NCI-H1930 (cell line): ENCODE measurements around the gene TM7SF3.
A peak's percentile ranks its signal among the peaks of the same experiment; 100 is the strongest.
"Not testable (repeated sequence)": the region's sequence is repeated elsewhere in the genome, so short reads cannot be mapped to it uniquely, and the experiment has no call there.

Experiments
- DNase-seq, 2 experiments: peaks; one replicate each; lab custom pipeline; 2025; lab: John Stamatoyannopoulos, UW

The TM7SF3 gene, protein sequence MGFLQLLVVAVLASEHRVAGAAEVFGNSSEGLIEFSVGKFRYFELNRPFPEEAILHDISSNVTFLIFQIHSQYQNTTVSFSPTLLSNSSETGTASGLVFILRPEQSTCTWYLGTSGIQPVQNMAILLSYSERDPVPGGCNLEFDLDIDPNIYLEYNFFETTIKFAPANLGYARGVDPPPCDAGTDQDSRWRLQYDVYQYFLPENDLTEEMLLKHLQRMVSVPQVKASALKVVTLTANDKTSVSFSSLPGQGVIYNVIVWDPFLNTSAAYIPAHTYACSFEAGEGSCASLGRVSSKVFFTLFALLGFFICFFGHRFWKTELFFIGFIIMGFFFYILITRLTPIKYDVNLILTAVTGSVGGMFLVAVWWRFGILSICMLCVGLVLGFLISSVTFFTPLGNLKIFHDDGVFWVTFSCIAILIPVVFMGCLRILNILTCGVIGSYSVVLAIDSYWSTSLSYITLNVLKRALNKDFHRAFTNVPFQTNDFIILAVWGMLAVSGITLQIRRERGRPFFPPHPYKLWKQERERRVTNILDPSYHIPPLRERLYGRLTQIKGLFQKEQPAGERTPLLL

DNA sequence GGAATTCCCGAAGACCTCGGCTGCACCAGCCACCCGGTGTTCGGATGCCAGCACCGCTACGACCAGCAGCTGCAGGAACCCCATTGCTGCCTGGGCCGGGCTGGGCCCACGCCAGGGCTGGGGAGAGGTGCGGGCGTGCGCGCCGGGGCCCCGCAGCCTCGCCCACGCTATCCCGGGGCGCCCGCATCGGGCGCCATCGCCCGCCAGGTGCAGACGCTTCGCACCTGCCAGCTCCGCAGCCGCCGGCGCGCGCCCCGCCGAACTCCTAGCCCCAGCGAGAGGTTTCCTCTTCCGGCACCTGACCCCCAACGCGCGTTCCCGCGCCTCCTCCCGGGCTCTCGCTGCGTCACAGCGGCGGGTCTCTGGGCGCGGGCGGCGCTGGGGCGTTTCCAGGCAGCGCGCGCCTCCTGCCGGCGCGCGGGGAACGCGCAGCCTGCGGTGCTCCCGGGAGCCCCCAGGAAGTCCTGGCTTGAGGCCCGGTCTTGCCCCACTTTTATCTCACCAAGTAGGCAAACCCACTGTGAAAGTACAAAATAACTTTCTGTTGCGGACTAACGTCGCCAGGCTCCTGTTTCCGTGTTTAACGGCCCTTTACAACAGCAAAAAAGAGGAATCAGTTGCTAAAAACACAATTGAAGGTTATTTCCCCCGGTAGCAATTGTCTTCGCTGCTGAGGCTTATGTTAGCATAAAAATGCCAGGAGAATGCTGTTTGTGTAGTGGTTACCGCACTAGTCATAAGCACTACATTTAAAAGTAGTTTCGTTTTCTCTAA is at the start of gene TM7SF3:
Gene TM7SF3, minus strand, starts transcription at position 300 of the 774 bp plus-strand sequence. Its CDS starts 216 bp downstream, at position 84.
- peak; percentile 88 to 95 for DNase-seq

DNA sequence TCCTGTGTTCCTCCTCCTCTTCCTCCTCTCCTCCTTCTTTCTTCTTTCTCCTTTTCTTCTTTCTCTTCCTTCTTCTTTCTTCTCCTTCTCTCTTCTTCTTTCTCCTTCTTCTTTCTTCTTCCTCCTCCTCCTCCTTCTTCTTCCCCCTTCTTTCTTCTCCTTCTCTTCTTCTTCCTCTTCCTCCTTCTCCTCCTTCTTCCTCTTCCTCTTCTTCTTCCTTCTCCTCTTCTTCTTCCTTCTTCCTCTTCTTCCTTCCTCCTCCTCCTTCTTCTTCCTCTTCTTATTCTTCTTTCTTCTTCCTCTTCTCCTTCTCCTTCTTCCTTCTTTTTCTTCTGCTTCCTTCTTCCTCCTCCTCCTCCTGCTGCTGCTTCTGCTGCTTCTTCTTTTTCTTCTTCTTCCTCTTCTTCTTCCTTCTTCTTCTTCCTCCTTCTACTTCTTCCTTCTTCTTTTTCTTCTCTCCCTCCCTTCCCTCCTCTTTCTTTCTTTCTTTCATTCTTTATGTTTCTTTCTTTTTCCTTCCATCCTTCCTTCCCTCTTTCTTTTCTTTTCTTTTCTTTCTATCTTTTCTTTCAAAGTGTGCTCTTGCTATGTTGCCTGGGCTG is 49.2 kb upstream of the TM7SF3 start:
- DNase-seq: no peak

DNA sequence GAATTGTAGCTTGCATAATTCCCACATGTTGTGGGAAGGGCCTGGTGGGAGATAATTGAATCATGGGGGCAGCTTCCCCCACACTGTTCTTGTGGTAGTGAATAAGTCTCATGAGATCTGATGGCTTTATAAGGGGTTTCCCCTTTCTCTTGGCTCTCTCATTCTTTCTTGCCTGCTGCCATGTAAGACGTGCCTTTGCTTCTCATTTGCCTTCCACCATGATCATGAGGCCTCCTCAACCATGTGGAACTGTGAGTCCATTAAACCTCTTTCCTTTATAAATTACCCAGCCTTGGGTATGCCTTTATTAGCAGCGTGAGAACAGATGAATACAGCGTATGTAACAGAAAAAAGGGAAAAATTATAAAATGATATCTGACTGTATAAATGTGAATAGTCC is 47.1 kb upstream of the TM7SF3 start:
- DNase-seq: no peak

DNA sequence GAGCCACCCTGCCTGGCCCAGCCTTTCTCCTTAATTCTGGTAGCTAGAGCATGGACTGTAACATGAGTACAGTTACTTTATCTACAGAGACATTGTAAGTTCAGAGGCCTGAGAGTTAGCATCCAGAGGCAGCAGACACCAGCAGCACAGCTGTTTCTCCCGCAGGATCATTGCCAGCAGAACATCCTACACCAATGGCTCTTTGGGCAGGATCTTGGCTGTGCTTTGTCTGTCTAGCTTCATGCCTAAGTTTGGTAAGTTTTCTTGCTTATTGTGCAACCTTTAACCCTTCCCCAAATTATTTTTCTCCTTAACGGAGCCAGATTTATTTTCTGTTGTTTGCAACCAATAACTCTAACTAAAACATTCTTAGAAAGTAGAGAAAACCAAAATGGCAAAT is 46.6 kb upstream of the TM7SF3 start:
- no peak for DNase-seq

DNA sequence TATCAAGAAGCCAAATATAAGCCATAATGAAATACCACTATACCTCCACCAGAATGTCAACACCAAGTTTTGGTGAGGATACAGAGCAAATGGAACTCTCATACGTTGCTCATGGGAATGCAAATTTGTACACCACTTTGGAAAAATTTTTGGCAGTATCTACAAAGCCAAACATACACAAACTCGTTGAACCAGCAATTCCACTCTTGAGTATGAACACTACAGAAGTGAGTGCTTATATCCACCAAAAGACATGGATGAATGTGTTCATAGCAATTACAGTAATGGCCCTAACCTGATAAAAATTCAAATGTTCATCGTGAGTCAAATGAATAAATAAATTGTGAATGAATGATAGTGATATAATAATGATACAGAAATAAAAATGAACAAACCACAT is 43.4 kb upstream of the TM7SF3 start:
- DNase-seq: no peak

DNA sequence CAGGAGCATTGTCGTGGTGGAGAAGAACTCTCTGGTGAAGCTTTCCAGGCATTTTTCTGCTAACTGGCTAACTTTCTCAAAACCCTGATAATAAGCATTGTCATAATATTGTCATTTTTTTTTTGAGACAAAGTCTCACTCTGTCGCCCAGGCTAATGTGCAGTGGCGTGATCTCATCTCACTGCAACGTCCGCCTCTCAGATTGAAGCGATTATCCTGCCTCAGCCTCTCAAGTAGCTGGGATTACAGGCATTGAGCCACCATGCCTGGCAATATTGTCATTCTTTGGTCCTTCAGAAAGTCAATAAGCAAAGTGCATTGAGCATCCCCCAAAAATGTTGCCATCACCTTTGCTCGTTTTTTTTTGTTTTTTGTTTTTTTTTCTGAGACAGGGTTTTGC is 41.8 kb upstream of the TM7SF3 start:
- DNase-seq: no peak

DNA sequence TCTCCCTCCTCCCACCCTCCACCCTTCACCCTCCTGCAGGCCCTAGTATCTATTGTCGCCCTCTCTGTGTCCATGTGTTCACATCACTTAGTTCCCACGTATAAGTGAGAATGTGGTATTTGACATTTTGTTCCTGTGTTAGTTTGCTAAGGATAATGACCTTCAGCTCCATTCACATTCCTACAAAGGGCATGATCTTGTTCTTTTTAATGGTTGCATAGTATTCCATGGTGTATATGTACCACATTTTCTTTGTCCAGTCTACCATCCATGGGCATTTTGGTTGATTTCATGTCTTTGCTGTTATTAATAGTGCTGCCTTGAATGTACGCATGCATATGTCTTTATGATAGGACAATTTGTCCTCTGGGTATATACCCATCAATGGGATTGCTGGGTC is 38.6 kb upstream of the TM7SF3 start:
- DNase-seq: no peak

DNA sequence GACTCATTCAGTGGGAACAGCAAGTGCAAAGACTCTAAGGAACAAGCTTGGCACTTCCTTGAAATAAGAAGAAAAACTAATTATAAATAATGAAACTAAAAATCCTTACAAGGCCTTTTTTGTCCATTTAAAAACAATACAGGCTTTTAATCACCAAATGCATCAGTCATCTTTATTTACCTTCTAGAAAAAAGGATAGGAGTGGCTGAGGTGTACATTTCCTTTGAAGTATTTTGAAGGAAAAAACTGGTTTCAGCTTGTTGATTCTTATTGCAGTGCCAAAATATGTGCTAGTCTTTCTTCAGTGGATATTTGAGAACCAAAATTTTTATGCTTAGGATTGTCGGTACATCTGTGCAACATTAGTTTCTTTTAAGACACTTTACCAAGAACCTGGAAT is 38.0 kb upstream of the TM7SF3 start:
- DNase-seq: no peak

DNA sequence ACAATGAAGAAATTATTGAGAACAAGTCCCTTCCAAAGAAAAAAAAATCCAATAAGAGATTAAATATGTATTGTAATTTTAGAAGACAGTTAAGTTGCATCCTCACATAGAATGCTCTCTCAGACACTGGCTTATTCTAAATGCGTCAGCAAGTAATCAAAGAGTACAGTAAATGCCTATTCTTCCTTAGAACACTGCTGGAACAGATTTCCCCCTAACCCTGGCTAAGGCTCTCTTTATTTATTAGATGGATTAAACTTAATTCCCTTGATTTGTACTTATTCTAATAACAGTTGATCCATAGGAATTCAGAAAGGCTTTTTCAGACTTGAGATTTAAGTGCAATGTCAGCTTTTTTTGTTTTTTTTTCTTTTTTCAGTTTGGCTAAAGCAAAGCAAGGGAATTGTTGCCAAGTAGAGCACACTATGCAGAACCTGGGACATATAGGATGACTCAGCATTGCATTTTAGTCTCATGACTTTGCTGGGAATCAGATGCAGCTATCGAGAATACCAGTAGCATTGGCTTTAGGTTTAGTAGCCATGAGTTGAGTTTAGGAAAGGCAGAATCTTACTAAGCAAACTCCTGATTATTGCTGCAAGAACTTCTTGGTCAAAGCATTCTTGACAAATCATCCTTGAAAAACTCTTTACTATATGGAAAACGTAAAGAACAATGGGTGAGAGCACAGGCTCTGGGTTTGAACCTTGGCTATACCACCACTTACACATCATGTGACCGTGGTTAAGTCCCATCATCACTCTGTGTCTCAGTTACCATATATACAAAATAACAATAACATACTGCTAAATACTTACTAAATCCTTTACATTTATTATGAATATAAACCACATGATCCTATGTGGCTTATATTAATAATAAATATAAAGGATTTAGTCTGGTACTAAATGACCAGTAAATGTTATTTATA is 34.9 kb upstream of the TM7SF3 start:
- no peak for DNase-seq

DNA sequence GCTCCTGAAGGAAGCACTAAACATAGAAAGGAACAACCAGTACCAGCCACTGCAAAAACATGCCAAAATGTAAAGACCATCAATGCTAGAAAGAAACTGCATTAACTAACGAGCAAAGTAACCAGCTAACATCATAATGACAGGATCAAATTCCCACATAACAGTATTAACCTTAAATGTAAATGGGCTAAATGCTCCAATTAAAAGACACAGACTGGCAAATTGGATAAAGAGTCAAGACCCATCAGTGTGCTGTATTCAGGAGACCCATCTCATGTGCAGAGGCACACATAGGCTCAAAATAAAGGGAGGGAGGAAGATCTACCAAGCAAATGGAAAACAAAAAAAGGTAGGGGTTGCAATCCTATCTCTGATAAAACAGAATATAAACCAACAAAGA is 27.8 kb upstream of the TM7SF3 start:
- not testable (repeated sequence) for DNase-seq

DNA sequence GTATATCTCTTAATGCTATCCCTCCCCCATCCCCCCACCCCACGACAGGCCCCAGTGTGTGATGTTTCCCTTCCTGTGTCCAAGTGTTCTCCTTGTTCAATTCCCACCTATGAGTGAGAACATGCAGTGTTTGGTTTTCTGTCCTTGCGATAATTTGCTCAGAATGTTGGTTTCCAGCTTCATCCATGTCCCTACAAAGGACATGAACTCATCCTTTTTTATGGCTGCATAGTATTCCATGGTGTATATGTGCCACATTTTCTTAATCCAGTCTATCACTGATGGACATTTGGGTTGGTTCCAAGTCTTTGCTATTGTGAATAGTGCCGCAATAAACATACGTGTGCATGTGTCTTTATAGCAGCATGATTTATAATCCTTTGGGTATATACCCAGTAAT is 26.5 kb upstream of the TM7SF3 start:
- DNase-seq: not testable (repeated sequence)

DNA sequence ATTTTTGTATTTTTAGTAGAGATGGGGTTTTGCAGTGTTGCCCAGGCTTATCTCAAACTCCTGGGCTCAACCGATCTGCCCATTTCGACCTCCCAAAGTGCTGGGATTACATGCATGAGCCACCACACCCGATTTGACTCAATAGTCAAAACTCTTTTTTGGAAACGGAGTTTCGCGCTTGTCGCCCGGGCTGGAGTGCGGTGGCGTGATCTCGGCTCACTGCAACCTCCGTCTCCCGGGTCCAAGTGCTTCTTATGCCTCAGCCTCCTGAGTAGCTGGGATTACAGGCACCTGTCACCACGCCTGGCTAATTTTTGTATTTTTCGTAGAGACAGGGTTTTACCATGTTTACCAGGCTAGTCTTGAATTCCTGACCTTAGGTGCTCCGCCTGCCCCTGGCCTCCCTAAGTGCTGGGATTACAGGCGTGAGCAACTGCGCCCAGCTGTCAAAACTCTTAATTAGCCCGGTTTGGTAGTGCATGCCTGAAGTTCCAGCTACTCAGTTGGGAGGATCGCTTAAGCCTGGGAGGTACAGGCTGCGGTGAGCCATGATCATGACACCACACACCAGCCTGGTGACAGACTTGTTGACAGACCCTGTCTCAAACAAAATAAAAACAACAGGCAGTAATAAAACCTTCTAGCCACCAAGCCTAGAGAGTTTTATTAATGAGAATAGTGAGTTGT is 20.6 kb upstream of the TM7SF3 start:
- no peak for DNase-seq

DNA sequence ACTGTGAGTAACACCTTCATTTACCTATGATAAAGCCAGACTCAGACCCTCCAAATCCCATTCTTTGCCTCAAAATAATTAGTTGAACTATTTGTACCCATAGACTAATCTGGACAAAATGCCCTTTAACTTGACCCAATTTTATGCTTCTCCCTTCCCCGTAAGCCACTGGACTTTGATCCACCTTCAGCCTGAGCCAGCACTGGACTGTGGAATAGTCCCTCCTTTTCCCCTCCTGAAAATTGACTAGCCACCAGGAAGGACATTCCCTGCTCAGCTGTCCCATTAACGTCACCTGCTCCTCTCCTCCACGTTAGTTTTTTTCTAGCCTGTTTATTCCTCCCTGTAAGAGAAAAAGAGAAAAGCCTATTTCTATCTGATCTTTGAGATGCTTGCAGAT is 18.5 kb upstream of the TM7SF3 start:
- DNase-seq: no peak

DNA sequence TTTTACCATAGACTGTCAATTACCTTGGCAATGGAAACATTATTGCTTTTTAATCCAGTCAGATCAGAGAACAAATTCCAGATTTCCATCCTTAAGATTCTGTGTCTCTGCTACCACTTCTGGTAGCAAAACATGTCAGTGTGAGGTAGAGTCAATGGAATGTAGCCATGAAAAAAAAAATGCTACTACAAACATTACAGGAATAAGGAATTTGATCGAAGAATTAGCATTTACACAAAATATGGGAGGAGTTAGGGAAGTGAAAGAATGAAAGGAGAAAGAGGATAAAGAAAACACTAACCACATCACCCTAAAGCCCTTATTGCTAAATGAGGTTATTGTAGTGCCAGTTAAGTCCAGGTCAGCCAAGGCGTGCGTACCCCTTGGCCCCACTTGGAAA is 17.3 kb upstream of the TM7SF3 start:
- no peak for DNase-seq

DNA sequence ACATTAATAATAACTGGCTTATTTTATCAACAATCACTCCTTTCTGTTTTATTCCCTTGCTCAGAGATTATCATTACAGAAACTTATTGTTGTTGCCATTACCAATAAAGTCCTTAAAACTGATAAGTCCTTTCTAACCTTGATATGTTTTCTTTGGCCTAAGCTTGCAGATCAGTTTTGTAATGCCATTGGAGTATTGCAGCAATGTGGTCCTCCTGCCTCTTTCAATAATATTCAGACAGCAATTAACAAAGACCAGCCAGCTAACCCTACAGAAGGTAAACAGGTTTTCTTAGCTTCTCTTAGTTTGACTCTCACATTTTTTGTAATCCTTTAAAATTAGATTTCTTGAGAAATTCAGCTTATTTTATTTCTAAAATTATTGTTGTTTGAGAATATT is 12.1 kb upstream of the TM7SF3 start:
- no peak for DNase-seq

DNA sequence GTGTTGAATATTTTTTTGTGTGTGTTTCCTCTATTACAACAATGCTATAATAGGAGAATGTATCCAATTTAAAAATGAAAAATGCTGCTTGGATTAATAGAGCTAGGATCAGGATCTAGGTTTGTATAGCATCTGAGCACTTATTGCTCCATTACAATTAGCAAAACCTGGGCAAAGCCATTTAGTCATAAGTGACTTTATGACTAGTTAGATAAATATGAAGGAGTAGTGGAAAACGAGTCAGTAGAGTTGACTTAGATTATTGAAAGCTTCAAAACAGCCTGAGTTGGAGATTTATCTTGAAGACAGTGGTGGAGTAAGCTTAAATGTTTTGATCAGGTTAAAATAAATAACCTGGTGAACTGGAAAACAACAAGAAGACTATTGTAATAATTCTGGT is 10.9 kb upstream of the TM7SF3 start:
- no peak for DNase-seq

DNA sequence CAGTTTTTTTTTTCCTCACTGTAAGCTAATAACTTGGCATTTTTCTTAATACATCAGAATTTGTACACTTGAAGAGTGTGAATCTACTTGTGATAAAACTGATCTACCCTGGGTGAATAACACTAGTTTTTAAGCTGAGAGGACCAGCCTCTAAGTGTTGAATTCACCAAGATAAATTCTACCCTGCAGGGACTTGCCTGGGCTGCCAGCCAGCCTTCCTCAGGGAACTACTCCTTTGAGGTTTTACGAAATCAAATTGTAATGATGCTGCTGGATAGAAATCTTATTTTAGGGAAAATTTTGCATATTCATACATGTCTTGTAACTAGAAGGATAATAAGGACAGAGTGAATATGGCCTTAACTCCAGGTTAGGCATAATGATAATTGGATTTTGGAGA is 10.1 kb upstream of the TM7SF3 start:
- DNase-seq: no peak

DNA sequence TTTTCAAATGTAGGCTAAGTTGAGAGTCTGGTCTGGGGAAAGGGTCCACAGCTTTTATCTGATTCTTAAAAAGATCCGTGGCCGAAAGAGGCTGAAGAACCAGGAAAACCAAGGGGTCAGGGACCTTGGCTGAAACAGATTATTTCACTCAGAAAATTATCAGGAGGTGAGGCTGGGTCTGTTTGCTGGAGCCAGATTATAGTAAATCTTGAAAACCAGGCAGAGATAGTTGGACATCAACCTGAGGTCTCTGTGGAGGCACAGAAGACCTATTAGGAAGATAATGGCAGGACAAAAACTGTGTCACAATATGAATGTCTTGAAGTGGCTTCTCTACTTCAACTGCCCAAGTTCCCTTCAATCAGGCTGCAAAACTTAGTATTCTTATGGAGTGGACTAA is 6.6 kb upstream of the TM7SF3 start:
- DNase-seq: no peak

DNA sequence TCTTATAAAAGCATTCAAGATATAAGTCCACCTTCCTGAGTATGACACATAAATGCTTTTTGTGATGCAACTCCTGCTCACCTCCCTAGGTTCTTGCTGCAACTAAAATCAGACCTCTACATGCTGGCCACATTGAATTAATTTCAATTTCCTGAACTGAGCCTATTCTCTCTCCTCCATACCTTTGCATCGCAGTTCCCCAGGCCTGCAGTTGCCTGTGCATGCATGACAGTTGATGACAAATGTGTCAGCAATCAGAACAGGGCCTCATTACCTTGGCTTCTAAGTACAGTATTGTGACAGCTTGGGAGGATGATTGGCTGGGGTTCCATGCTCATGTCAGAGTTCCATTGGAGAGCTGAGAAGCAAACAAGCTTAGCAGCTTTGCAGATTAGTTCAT is 3.9 kb upstream of the TM7SF3 start:
- no peak for DNase-seq

DNA sequence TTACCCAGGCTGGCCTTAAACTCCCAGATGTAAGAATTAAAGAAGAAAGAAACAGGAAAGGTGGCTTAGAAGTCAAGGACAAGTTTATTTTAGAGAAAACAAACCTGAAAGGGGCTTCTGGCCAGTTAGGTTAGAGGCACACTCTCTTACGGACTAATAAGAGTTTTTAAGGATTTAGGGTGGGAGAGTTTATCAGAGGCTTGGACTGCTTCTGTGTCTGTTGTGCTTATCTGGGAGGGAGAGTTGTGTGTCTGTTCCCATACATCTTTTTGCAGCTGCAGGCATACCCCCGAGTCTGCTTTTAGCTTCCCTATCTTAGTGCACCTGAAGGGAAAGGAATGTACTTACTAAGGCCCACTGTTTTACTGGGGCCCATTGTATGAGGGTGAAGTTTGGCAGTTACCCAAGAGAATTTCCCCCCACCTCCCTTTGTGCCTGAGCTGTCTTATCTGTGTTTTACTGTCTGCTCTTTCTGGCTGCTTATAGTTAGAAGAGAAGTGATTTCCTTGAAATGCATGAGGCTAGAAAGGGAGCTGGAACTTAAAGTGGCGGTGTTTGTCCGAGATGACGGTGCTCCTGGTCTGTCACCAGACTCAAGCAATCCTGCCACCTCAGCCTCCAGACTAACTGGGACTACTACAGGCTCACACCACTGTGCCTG is 3.1 kb upstream of the TM7SF3 start:
- DNase-seq: not testable (repeated sequence)

DNA sequence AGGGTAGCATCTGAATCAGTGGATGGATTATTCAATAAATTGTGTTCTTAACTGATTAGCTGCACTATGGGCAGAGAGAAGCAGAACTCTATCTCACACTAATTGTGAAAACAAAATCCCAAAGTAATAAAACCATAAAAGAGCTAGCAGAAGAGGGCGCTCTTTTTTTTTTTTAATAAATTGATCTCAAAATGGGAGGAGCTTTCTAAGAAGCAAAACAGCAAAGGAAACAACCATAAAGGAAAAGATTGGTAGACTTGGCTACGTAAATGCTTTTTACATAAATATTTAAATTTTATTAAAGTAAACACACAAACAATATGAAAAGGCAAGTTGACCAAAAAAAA is 1.5 kb upstream of the TM7SF3 start:
- peak in 1 of 2 experiments; percentile 12 for DNase-seq
